LNCaP clone FGC (cell line): ENCODE data around the gene C3orf18.

ENCODE experiments used
- DNase-seq: peaks from one replicate; pipeline ENCODE4 v3.0.0-alpha.2; 2011; ENCODE audit warnings: low read depth
- H3K4me3 ChIP-seq: 2 replicates; pipeline ENCODE4 v1.5.1; 2011; ENCODE audit warnings: mild to moderate bottlenecking, low read depth, low read length, control low read depth
- CTCF ChIP-seq: IDR thresholded peaks from 2 replicates; pipeline ENCODE4 v1.5.1; 2012; ENCODE audit warnings: mild to moderate bottlenecking; ENCODE audit not compliant: control insufficient read depth, insufficient read depth; ENCODE audit errors: extremely low read depth

The C3orf18 gene

GRCh38 chr3:50551054-50551659, 16.4 kb downstream of the C3orf18 start:
- no peak for TF ChIP-seq CTCF
- no peak overlapping the region for H3K4me3 ChIP-seq

DNA sequence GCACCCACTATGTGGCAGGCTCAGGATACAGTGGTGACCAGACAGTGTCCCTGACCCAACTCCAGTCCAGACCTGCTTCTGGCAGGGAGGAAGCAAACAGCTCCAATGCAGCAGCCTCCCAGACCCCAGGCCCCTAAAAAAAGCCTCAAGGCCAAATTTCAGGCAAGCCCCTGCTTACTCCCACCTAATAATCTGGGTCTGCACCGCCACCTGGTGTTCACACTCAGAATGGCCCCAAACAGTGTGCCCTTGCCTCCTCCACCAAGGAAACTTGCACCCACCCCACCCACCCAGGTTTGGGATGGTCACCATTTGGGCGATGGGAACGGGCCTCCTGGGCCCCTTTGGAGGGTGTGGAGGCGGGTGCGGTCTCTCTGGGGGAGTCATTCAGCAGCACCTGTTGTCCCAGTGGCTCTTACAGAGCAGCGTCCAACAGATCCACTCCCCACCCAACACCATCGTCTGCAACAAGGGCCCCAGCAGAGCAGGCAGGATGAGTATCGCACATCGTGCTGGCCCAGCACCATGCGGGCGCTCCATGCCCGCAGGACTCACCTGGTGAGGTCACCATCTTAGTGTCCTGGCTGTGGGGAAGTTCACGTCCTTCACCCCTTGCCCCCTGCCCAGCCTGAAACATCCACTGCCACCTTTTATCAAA, 17.3 kb downstream of the C3orf18 start:
- no peak for DNase-seq
- TF ChIP-seq CTCF, result peak; percentile 79

More at GRCh38 chr3:50551054-50551659, 16.4 kb downstream of the C3orf18 start:
- DNase-seq, result no peak

GRCh38 chr3:50549226-50549625, 18.3 kb downstream of the C3orf18 start:
- DNase-seq, result no peak
- TF ChIP-seq CTCF, result no peak
- no peak overlapping the region for H3K4me3 ChIP-seq

More for the DNA sequence above, 17.3 kb downstream of the C3orf18 start:
- H3K4me3 ChIP-seq, result no peak overlapping the region

DNA sequence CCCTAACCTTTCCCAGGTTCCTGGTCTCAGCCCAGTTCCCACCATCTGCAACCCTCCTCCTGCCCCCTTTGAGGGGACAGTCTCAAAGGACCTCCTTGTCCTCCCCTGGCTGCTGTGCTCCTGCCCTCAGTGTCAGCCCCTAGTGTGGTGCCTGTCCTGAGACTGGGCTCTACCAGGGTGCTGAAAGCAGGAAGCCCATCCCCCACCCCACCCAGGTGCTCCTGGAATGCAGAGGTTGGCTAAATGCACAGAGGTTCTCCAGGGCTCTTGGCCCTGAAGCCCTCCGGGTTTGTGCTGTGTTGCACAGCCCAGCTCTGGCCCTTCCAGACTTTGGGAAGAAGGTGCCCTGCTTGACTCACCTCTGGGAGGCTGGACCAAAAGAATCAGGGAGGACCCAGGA, 21.8 kb downstream of the C3orf18 start:
- no peak for DNase-seq
- no peak for TF ChIP-seq CTCF

GRCh38 chr3:50542177-50543034, 25.1 kb downstream of the C3orf18 start:
- TF ChIP-seq CTCF, result peak; percentile 94
- no peak for DNase-seq
- no peak overlapping the region for H3K4me3 ChIP-seq

More for the DNA sequence above, 21.8 kb downstream of the C3orf18 start:
- H3K4me3 ChIP-seq, result no peak overlapping the region

GRCh38 chr3:50539356-50540286, 27.9 kb downstream of the C3orf18 start:
- no peak overlapping the region for H3K4me3 ChIP-seq
- TF ChIP-seq CTCF, result no peak
- DNase-seq, result no peak
